K562 (cell line): Measurements from ENCODE around the gene TPX2. TPM values are rescaled to one million over a fixed set of nuclear protein-coding genes. Genes with fewer than 3 reads are reported as not detected.

Experiments
- ATF1 ChIP-seq, 2 experiments: fragments of 450-650 bp in 1 of 2; IDR thresholded peaks; 2 replicates each; pipeline ENCODE4 v1.6.1; 2016; ENCODE audit warnings: missing compliant biosample characterization in 1 of 2, missing genetic modification characterization in 1 of 2
- ATF7 ChIP-seq: fragments of 450-650 bp; IDR thresholded peaks from 2 replicates; pipeline ENCODE4 v1.7.1; 2014; ENCODE audit warnings: mild to moderate bottlenecking, moderate library complexity
- BHLHE40 ChIP-seq: IDR thresholded peaks from 2 replicates; pipeline ENCODE4 v1.6.1; 2011; ENCODE audit warnings: low read length, improper control_type of control experiment
- CHCHD3 ChIP-seq: fragments of 250-450 bp; sonication (Bioruptor Pico); IDR thresholded peaks from 2 replicates; pipeline ENCODE4 v2.1.2; 2022; ENCODE audit warnings: mild to moderate bottlenecking
- DIDO1 ChIP-seq: fragments of 450-650 bp; IDR thresholded peaks from 2 replicates; pipeline ENCODE4 v1.6.1; 2016; ENCODE audit warnings: low read depth, missing biosample characterization, missing genetic modification characterization
- EZH2 ChIP-seq: IDR thresholded peaks from 2 replicates; pipeline ENCODE4 v1.6.1; 2012; ENCODE audit warnings: low read depth, mild to moderate bottlenecking, inconsistent platforms, low read length, borderline replicate concordance
- FIP1L1 ChIP-seq: fragments of 200-400 bp; formaldehyde crosslinking; IDR thresholded peaks from 2 replicates; pipeline ENCODE4 v1.6.1; 2018; ENCODE audit warnings: mild to moderate bottlenecking, low read depth, low read length; ENCODE audit not compliant: poor library complexity, severe bottlenecking
- HDAC6 ChIP-seq: IDR thresholded peaks from 2 replicates; pipeline ENCODE4 v1.6.1; 2012; ENCODE audit warnings: low read depth, mild to moderate bottlenecking, control low read depth, inconsistent platforms, low read length, moderate library complexity
- HMGN3 ChIP-seq: IDR thresholded peaks from 2 replicates; pipeline ENCODE4 v1.6.1; 2011; ENCODE audit warnings: borderline replicate concordance, low read depth, mild to moderate bottlenecking, mixed read lengths, low read length; ENCODE audit not compliant: insufficient read length; ENCODE audit errors: extremely low read depth
- JUNB ChIP-seq: fragments of 450-650 bp; formaldehyde crosslinking; conservative IDR thresholded peaks from 2 replicates; pipeline ENCODE4 v1.4.0; 2020; ENCODE audit warnings: mild to moderate bottlenecking
- KDM4B ChIP-seq, 2 experiments: fragments of 450-650 bp in 1 of 2; sonication (generic) in 1 of 2; IDR thresholded peaks; 2 replicates each; pipeline ENCODE4 v1.6.1; 2016 to 2017; ENCODE audit warnings: borderline replicate concordance in 2 of 2, antibody characterized with exemption in 1 of 2, low read depth in 1 of 2, mild to moderate bottlenecking in 1 of 2
- MAZ ChIP-seq, 2 experiments: fragments of 450-650 bp in 1 of 2; sonication (generic) in 1 of 2; formaldehyde crosslinking; IDR thresholded peaks in 1 of 2; conservative IDR thresholded peaks in 1 of 2; 2 replicates each; pipeline versions ENCODE4 v1.4.0 to v1.5.0; 2020; ENCODE audit warnings: mild to moderate bottlenecking in 1 of 2, missing genetic modification reagents in 1 of 2
- NCOA6 ChIP-seq: fragments of 450-650 bp; IDR thresholded peaks from 2 replicates; pipeline ENCODE4 v1.6.1; 2017; ENCODE audit warnings: mild to moderate bottlenecking
- NFIX ChIP-seq: fragments of 250-450 bp; sonication (Bioruptor Pico); IDR thresholded peaks from 2 replicates; pipeline ENCODE4 v1.4.0; 2020; ENCODE audit warnings: low read depth, mild to moderate bottlenecking, moderate library complexity
- NR2C1 ChIP-seq, 2 experiments: fragments of 450-650 bp; IDR thresholded peaks; 2 replicates each; pipeline ENCODE4 v1.6.1; 2017; ENCODE audit warnings: mild to moderate bottlenecking in 2 of 2, antibody characterized with exemption in 1 of 2, inconsistent platforms in 1 of 2, missing compliant biosample characterization in 1 of 2, missing genetic modification characterization in 1 of 2
- NR2C2 ChIP-seq, 2 experiments: fragments of 200-800 bp in 1 of 2; sonication (Bioruptor generic) in 1 of 2; sonication (generic) in 1 of 2; formaldehyde crosslinking in 1 of 2; IDR thresholded peaks; 2 replicates each; pipeline versions ENCODE4 v1.6.1 to v1.8.0; 2016 to 2022; ENCODE audit warnings: mild to moderate bottlenecking in 1 of 2, missing compliant biosample characterization in 1 of 2, missing genetic modification characterization in 1 of 2, missing genetic modification reagents in 1 of 2
- NR4A1 ChIP-seq, 2 experiments: fragments of 250-450 bp in 1 of 2; fragments of 450-650 bp in 1 of 2; sonication (Bioruptor Pico) in 1 of 2; IDR thresholded peaks; 2 replicates each; pipeline versions ENCODE4 v1.4.0 to v1.6.1; 2016 to 2020; ENCODE audit warnings: mild to moderate bottlenecking in 2 of 2, missing compliant biosample characterization in 1 of 2, missing genetic modification characterization in 1 of 2, moderate library complexity in 1 of 2
- NRF1 ChIP-seq, 2 experiments: fragments of 450-650 bp; IDR thresholded peaks in 1 of 2; conservative IDR thresholded peaks in 1 of 2; 2 replicates each; pipeline ENCODE4 v1.6.1; 2014; ENCODE audit warnings: mild to moderate bottlenecking in 2 of 2
- POLR3A ChIP-seq: IDR thresholded peaks from 2 replicates; pipeline ENCODE4 v1.6.1; 2011; ENCODE audit warnings: borderline replicate concordance, mild to moderate bottlenecking, moderate library complexity; ENCODE audit not compliant: insufficient read length, insufficient read depth; ENCODE audit errors: extremely low read depth
- SRSF9 ChIP-seq: fragments of 200-400 bp; formaldehyde crosslinking; IDR thresholded peaks from 2 replicates; pipeline ENCODE4 v1.6.1; 2017; ENCODE audit warnings: low read depth, low read length, borderline replicate concordance
- TFAM ChIP-seq: fragments of 250-450 bp; sonication (Bioruptor Pico); conservative IDR thresholded peaks from 2 replicates; pipeline ENCODE4 v1.5.0; 2021; ENCODE audit warnings: mild to moderate bottlenecking, moderate library complexity
- TRIM28 ChIP-seq: fragments of 450-650 bp; IDR thresholded peaks from 2 replicates; pipeline ENCODE4 v1.6.1; 2017
- ZC3H8 ChIP-seq: fragments of 450-650 bp; IDR thresholded peaks from 2 replicates; pipeline ENCODE4 v1.6.1; 2017
- ZFX ChIP-seq: sonication (generic); formaldehyde crosslinking; IDR thresholded peaks from 2 replicates; pipeline ENCODE4 v1.8.0; 2022; ENCODE audit warnings: mild to moderate bottlenecking, missing genetic modification reagents, moderate library complexity
- ZNF384 ChIP-seq: IDR thresholded peaks from 2 replicates; pipeline ENCODE4 v1.6.1; 2012; ENCODE audit warnings: low read depth, low read length, improper control_type of control experiment
- ZNF707 ChIP-seq: fragments of 250-450 bp; sonication (Bioruptor Pico); conservative IDR thresholded peaks from 2 replicates; pipeline ENCODE4 v1.8.0; 2022; ENCODE audit warnings: inconsistent platforms, mild to moderate bottlenecking, moderate library complexity
- ZNF717 ChIP-seq: fragments of 250-450 bp; sonication (Bioruptor Pico); IDR thresholded peaks from 2 replicates; pipeline ENCODE4 v1.5.0; 2021
- polyA plus RNA-seq, 8 experiments: library from polyadenylated mRNA; depleted of rRNA in 4 of 8; stranded (reverse) in 5 of 8; unstranded in 3 of 8; fragments of >200 nt; fragmentation: Nextera tagmentation in 2 of 8; fragmentation: Illumina TruSeq in 1 of 8; extraction: Ambion mirVana in 2 of 8; extraction: Trizol in 1 of 8; gene quantifications; 2 replicates each; pipeline versions ENCODE4 v1.2.1 to v1.2.3, GENCODE V29; 2011 to 2014; ENCODE audit warnings: inconsistent platforms in 1 of 8, missing spikeins in 1 of 8
- total RNA-seq, 7 experiments: library from RNA; depleted of rRNA in 6 of 7; stranded (reverse); fragments of >200 nt in 6 of 7; fragmentation: Illumina TruSeq in 2 of 7; extraction: Trizol in 2 of 7; gene quantifications; 2 replicates each; pipeline versions ENCODE4 v1.2.1 to v1.2.3, GENCODE V29; 2011 to 2021; ENCODE audit warnings: low replicate concordance in 1 of 7
- TF ChIP-seq, protein P1 (sequence below): IDR thresholded peaks from 3 replicates; pipeline ENCODE4 v1.6.1; 2011; ENCODE audit warnings: borderline replicate concordance, mild to moderate bottlenecking; ENCODE audit not compliant: insufficient read length, insufficient read depth

The TPX2 gene
- total and polyA plus RNA-seq, 9 of the 15 experiments (the other 6 are each of a cell fraction or from before 2014, with no cell fraction given) = 48.0 to 241 (median 133) TPM

DNA sequence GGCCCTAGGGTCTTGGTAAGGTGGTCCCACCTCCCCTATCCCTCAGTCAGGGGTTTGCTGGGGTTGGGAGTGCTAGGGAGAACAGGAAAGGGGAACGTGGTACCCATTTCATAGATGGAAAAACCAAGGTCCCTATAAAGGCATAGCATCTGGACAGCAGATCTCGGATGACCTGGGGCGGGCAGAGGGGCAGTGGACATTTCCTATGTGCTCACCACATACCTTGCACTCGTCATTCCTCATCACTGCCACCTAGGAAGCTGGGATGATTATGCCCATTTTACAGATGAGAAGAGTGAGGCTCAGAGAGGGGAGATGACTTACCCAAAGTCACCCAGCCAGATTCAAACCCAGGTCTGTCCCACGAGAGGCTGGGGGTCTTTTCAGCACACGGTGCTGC, 92.1 kb downstream of the TPX2 start (continued):
- TF ChIP-seq ATF1 (CRISPR knock-in tag; IDR thresholded peaks at IDR 0.05) = no peak
- no peak for TF ChIP-seq ATF1 (tag; IDR thresholded peaks at IDR 0.05)
- no peak for TF ChIP-seq ZC3H8
- no peak for TF ChIP-seq EZH2
- no peak for TF ChIP-seq CHCHD3 (CRISPR knock-in tag)
- TF ChIP-seq NR2C1 (IDR thresholded peaks at IDR 0.05) = no peak
- no peak for TF ChIP-seq NR2C1 (tag; IDR thresholded peaks at IDR 0.05)
- no peak for TF ChIP-seq POLR3A
- no peak for TF ChIP-seq ZFX (CRISPR knock-in tag)
- TF ChIP-seq KDM4B (IDR thresholded peaks at IDR 0.05; ENCODE audit: borderline replicate concordance in 2 of 2, low read depth in 1 of 2) = no peak
- TF ChIP-seq SRSF9 = no peak
- TF ChIP-seq, protein P1, sequence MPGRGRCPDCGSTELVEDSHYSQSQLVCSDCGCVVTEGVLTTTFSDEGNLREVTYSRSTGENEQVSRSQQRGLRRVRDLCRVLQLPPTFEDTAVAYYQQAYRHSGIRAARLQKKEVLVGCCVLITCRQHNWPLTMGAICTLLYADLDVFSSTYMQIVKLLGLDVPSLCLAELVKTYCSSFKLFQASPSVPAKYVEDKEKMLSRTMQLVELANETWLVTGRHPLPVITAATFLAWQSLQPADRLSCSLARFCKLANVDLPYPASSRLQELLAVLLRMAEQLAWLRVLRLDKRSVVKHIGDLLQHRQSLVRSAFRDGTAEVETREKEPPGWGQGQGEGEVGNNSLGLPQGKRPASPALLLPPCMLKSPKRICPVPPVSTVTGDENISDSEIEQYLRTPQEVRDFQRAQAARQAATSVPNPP = no peak
- no peak for TF ChIP-seq NRF1 (conservative IDR thresholded peaks at IDR 0.05 in 1 of 2, IDR thresholded peaks at IDR 0.05 in 1 of 2)
- no peak for TF ChIP-seq ZNF707
- no peak for TF ChIP-seq FIP1L1
- TF ChIP-seq TFAM (CRISPR knock-in tag) = no peak
- TF ChIP-seq HMGN3 = no peak
- TF ChIP-seq BHLHE40 = no peak
- TF ChIP-seq DIDO1 (tag) = no peak
- TF ChIP-seq HDAC6 = no peak
- no peak for TF ChIP-seq MAZ (CRISPR knock-in tag; conservative IDR thresholded peaks at IDR 0.05 in 1 of 2, IDR thresholded peaks at IDR 0.05 in 1 of 2)
- TF ChIP-seq ATF7 = no peak
- TF ChIP-seq TRIM28 = no peak
- no peak for TF ChIP-seq NFIX (CRISPR knock-in tag)
- no peak for TF ChIP-seq ZNF384
- TF ChIP-seq ZNF717 (CRISPR knock-in tag) = no peak
- no peak for TF ChIP-seq NCOA6
- no peak for TF ChIP-seq JUNB (CRISPR knock-in tag)
- TF ChIP-seq NR2C2 (CRISPR knock-in tag; IDR thresholded peaks at IDR 0.05) = no peak
- no peak for TF ChIP-seq NR2C2 (tag; IDR thresholded peaks at IDR 0.05)
- no peak for TF ChIP-seq NR4A1 (CRISPR knock-in tag; IDR thresholded peaks at IDR 0.05)
- TF ChIP-seq NR4A1 (tag; IDR thresholded peaks at IDR 0.05) = no peak
